Measurements from ENCODE around the gene CCDC47.
"Not testable (repeated sequence)": the region's sequence is repeated elsewhere in the genome, so short reads cannot be mapped to it uniquely, and the experiment has no call there.

Gene CCDC47

GRCh38 chr17:63740464-63741142 is 32.8 kb downstream of the CCDC47 start:
- no peaks in the 10 kb centered on the region for H3K27me3 Mint-ChIP-seq
- H3K4me3 Mint-ChIP-seq: peak overlapping the region; percentile 99
- intact Hi-C loops (cut with micrococcal nuclease): loop anchor here (1.0 to 5.0 kb wide), 3 partner anchors 40 to 118 kb away; partner anchors contain the start of genes LIMD2, MAP3K3 and SMARCD2
- peaks cover 33% of the 10 kb centered on the region for H3K4me1 Mint-ChIP-seq (ENCODE audit: low read depth)
- peak overlapping the region; percentile 98 for H3K27ac Mint-ChIP-seq
- H3K9me3 Mint-ChIP-seq: no peaks in the 10 kb centered on the region
- H3K36me3 Mint-ChIP-seq (ENCODE audit: low read depth): peaks cover 30% of the 10 kb centered on the region

DNA sequence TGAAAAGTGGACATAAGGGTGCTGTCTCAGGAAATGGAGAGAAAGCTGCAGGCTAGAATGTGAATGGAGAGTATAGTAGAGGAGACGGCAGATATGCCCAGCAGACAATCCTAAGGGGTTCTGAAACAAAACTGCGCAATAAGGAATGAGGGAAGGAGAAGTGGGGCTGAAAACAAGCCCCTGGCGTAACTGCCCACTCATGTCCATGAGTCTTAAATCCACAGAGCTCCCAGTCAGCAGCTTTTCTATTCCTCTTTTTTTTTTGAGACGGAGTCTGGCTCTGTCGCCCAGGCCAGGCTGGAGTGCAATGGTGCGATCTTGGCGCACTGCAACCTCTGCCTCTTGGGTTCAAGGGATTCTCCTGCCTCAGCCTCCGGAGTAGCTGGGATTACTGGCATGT is 37.7 kb downstream of the CCDC47 start:
- H3K9me3 Mint-ChIP-seq: no peaks in the 10 kb centered on the region
- intact Hi-C loops (cut with micrococcal nuclease): no loop called here
- H3K4me3 Mint-ChIP-seq: peak overlapping the region; percentile 0
- H3K27me3 Mint-ChIP-seq: no peaks in the 10 kb centered on the region
- peaks cover 35% of the 10 kb centered on the region for H3K36me3 Mint-ChIP-seq (ENCODE audit: low read depth)
- peaks cover 41% of the 10 kb centered on the region for H3K4me1 Mint-ChIP-seq (ENCODE audit: low read depth)
- H3K27ac Mint-ChIP-seq: peak overlapping the region; percentile 65

GRCh38 chr17:63722403-63722802 is 51.0 kb downstream of the CCDC47 start:
- Mint-ChIP-seq H3K4me1 (ENCODE audit: low read depth) (no peaks in the 10 kb centered on the region), H3K36me3 (ENCODE audit: low read depth) (peaks cover 72% of the 10 kb centered on the region), H3K27me3 (no peaks in the 10 kb centered on the region), H3K4me3 (no peak overlapping the region), H3K9me3 (no peaks in the 10 kb centered on the region), H3K27ac (no peak overlapping the region)
- intact Hi-C loops (cut with micrococcal nuclease): no loop called here

GRCh38 chr17:63720194-63720593 is 53.2 kb downstream of the CCDC47 start:
- H3K9me3 Mint-ChIP-seq; intact Hi-C loops (cut with micrococcal nuclease): not testable (repeated sequence)

DNA sequence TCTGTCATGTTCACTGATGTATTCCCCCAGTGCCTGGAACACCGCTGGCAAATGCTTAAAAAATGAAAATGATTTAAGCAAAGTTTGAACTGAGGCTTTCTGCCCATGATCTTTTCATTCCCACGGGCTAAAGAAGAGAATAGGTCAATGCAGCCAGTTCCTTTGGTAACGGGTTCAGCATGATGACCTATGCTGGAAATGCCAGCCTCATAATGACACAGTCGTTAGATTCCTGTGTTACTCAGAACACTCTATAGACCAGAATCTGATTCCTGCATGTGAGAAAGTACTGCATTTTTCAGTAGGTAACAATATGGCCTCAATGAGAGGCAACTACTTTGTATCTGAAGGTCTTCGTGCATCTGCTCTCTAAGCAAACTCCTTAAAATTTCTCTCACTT is 54.4 kb downstream of the CCDC47 start:
- no peaks in the 10 kb centered on the region for H3K9me3 Mint-ChIP-seq
- H3K4me3 Mint-ChIP-seq: no peak overlapping the region
- H3K27me3 Mint-ChIP-seq: no peaks in the 10 kb centered on the region
- peaks cover 5% of the 10 kb centered on the region for H3K4me1 Mint-ChIP-seq (ENCODE audit: low read depth)
- peaks cover 72% of the 10 kb centered on the region for H3K36me3 Mint-ChIP-seq (ENCODE audit: low read depth)
- intact Hi-C loops (cut with micrococcal nuclease): no loop called here
- H3K27ac Mint-ChIP-seq: no peak overlapping the region

More at GRCh38 chr17:63720194-63720593, 53.2 kb downstream of the CCDC47 start:
- not testable (repeated sequence) for H3K4me1 Mint-ChIP-seq (ENCODE audit: low read depth); H3K27ac Mint-ChIP-seq; H3K4me3 Mint-ChIP-seq; H3K27me3 Mint-ChIP-seq
- peaks cover 72% of the 10 kb centered on the region for H3K36me3 Mint-ChIP-seq (ENCODE audit: low read depth)

- Mint-ChIP-seq H3K4me1 (ENCODE audit: low read depth) (peaks cover 5% of the 10 kb centered on the region), H3K9me3 (no peaks in the 10 kb centered on the region), H3K27ac (no peak overlapping the region), H3K36me3 (ENCODE audit: low read depth) (peaks cover 79% of the 10 kb centered on the region), H3K27me3 (no peaks in the 10 kb centered on the region), H3K4me3 (no peak overlapping the region)
- intact Hi-C loops (cut with micrococcal nuclease): no loop called here
Measured at GRCh38 chr17:63716426-63716825, 57.0 kb downstream of the CCDC47 start.

- Mint-ChIP-seq H3K36me3 (ENCODE audit: low read depth) (peaks cover 80% of the 10 kb centered on the region), H3K9me3 (no peaks in the 10 kb centered on the region), H3K4me3 (no peak overlapping the region), H3K27me3 (no peaks in the 10 kb centered on the region), H3K4me1 (ENCODE audit: low read depth) (peaks cover 5% of the 10 kb centered on the region), H3K27ac (no peak overlapping the region)
- intact Hi-C loops (cut with micrococcal nuclease): no loop called here
Measured at GRCh38 chr17:63714550-63715277, 58.7 kb downstream of the CCDC47 start.

- H3K36me3 Mint-ChIP-seq (ENCODE audit: low read depth): peaks cover 100% of the 10 kb centered on the region
- H3K9me3 Mint-ChIP-seq: no peaks in the 10 kb centered on the region
- no peak overlapping the region for H3K4me3 Mint-ChIP-seq
- no peak overlapping the region for H3K27ac Mint-ChIP-seq
- no peaks in the 10 kb centered on the region for H3K27me3 Mint-ChIP-seq
- H3K4me1 Mint-ChIP-seq (ENCODE audit: low read depth): peaks cover 25% of the 10 kb centered on the region
- intact Hi-C loops (cut with micrococcal nuclease): no loop called here
Measured at GRCh38 chr17:63709110-63709509, 64.3 kb downstream of the CCDC47 start.

DNA sequence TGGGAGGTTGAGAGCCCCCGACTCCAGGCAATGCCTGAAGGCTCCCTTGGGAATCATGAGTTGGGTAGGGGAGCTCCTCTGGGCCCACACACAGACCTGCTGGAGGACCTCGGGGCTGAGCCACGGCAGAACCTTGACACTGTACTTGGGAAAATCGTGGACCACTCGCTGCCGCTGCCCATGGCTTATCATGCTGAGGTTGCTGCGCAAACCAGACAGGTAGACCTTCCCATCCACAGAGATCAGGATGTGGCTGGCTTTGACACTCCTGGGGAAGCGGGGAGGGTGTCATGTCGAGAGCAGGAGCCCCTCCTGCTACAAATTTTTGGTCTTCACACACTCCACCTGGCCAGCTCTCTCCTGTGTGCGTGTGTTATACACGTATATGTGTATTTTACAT is 66.2 kb downstream of the CCDC47 start:
- Mint-ChIP-seq H3K27ac (no peak overlapping the region), H3K9me3 (no peaks in the 10 kb centered on the region), H3K36me3 (ENCODE audit: low read depth) (peaks cover 97% of the 10 kb centered on the region), H3K27me3 (no peaks in the 10 kb centered on the region), H3K4me1 (ENCODE audit: low read depth) (peaks cover 45% of the 10 kb centered on the region), H3K4me3 (no peak overlapping the region)
- intact Hi-C loops (cut with micrococcal nuclease): no loop called here

- intact Hi-C loops (cut with micrococcal nuclease): no loop called here
- Mint-ChIP-seq H3K27me3 (no peaks in the 10 kb centered on the region), H3K9me3 (no peaks in the 10 kb centered on the region), H3K4me1 (ENCODE audit: low read depth) (peaks cover 50% of the 10 kb centered on the region), H3K4me3 (no peak overlapping the region), H3K36me3 (ENCODE audit: low read depth) (peaks cover 93% of the 10 kb centered on the region), H3K27ac (no peak overlapping the region)
Measured at GRCh38 chr17:63706336-63707082, 66.9 kb downstream of the CCDC47 start.

- Mint-ChIP-seq H3K4me1 (ENCODE audit: low read depth) (peaks cover 58% of the 10 kb centered on the region), H3K36me3 (ENCODE audit: low read depth) (peaks cover 89% of the 10 kb centered on the region), H3K4me3 (no peak overlapping the region), H3K27ac (no peak overlapping the region), H3K27me3 (no peaks in the 10 kb centered on the region), H3K9me3 (no peaks in the 10 kb centered on the region)
- intact Hi-C loops (cut with micrococcal nuclease): no loop called here
Measured at GRCh38 chr17:63705657-63706056, 67.7 kb downstream of the CCDC47 start.

DNA sequence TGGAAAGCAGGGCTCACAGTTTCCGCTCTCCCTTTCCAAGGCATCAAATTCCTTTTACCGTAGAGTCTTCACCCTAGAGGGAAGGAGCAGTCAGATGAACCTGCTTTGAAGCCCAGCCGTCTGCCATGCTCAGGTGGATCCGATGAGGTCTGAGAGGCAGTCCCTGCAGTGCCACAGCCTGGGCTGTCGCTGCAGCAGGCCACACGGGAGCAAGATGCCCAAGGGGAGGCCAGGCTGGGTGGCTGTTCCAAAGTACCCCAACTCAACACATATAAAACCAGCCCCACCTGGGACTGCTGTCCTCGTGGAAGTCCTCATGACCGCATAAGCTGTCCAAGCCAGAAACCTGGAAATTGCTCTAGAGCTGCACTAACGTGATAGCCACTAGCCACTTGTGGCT is 68.6 kb downstream of the CCDC47 start:
- Mint-ChIP-seq H3K9me3 (no peaks in the 10 kb centered on the region), H3K4me3 (no peak overlapping the region), H3K4me1 (ENCODE audit: low read depth) (peaks cover 59% of the 10 kb centered on the region), H3K36me3 (ENCODE audit: low read depth) (peaks cover 81% of the 10 kb centered on the region), H3K27ac (no peak overlapping the region), H3K27me3 (no peaks in the 10 kb centered on the region)
- intact Hi-C loops (cut with micrococcal nuclease): no loop called here

DNA sequence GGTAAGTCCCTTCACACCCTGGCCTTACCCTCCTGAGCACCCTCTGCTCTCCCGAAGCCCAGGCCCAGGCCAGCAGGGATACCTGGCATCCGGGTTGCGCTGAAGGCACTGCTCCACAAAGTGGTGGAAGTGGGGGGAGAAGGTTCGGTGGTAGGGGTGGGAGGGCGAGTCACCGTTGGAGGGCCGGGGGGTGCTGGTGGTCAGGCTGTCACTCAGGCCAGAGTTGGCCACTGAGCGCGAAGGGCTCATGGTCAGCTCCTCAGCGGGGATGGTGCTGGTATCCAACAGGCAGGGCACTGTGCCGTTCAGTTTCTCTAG is 69.2 kb downstream of the CCDC47 start:
- no peaks in the 10 kb centered on the region for H3K27me3 Mint-ChIP-seq
- intact Hi-C loops (cut with micrococcal nuclease): no loop called here
- peaks cover 59% of the 10 kb centered on the region for H3K4me1 Mint-ChIP-seq (ENCODE audit: low read depth)
- H3K9me3 Mint-ChIP-seq: no peaks in the 10 kb centered on the region
- no peak overlapping the region for H3K4me3 Mint-ChIP-seq
- no peak overlapping the region for H3K27ac Mint-ChIP-seq
- H3K36me3 Mint-ChIP-seq (ENCODE audit: low read depth): peaks cover 77% of the 10 kb centered on the region

GRCh38 chr17:63703556-63704258 is 69.7 kb downstream of the CCDC47 start:
- no peaks in the 10 kb centered on the region for H3K9me3 Mint-ChIP-seq
- H3K4me1 Mint-ChIP-seq (ENCODE audit: low read depth): peaks cover 59% of the 10 kb centered on the region
- H3K27me3 Mint-ChIP-seq: no peaks in the 10 kb centered on the region
- peak overlapping the region; percentile 7 for H3K27ac Mint-ChIP-seq
- intact Hi-C loops (cut with micrococcal nuclease): no loop called here
- no peak overlapping the region for H3K4me3 Mint-ChIP-seq
- peaks cover 77% of the 10 kb centered on the region for H3K36me3 Mint-ChIP-seq (ENCODE audit: low read depth)
